ENCODE data around the gene WDR90. TPM values are rescaled to one million over a fixed set of nuclear protein-coding genes. Genes with fewer than 3 reads are reported as not detected.
A peak's percentile ranks its signal among the peaks of the same experiment; 100 is the strongest.

Gene WDR90
- total and polyA plus RNA-seq, 2 of the 13 experiments (the other 11 are each of a cell fraction or from before 2014, with no cell fraction given), result 14.9 to 28.9 TPM

GRCh38 chr16:648071-648780 lies 939 bp upstream of the WDR90 start (continued):
- TF ChIP-seq, protein P1, sequence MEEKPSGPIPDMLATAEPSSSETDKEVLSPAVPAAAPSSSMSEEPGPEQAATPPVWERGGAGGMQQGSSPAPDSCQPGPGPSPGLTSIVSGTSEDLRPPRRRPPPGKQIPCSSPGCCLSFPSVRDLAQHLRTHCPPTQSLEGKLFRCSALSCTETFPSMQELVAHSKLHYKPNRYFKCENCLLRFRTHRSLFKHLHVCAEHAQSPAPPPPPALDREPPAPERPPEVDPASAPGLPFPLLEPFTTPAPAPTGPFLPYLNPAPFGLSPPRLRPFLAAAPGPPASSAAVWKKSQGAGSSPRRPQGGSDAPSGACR (CRISPR knock-in tag; IDR thresholded peaks at IDR 0.05), result 0 out of 2 replicates have a peak, but pooled peaks have one; percentile 10
- TF ChIP-seq, protein P2, sequence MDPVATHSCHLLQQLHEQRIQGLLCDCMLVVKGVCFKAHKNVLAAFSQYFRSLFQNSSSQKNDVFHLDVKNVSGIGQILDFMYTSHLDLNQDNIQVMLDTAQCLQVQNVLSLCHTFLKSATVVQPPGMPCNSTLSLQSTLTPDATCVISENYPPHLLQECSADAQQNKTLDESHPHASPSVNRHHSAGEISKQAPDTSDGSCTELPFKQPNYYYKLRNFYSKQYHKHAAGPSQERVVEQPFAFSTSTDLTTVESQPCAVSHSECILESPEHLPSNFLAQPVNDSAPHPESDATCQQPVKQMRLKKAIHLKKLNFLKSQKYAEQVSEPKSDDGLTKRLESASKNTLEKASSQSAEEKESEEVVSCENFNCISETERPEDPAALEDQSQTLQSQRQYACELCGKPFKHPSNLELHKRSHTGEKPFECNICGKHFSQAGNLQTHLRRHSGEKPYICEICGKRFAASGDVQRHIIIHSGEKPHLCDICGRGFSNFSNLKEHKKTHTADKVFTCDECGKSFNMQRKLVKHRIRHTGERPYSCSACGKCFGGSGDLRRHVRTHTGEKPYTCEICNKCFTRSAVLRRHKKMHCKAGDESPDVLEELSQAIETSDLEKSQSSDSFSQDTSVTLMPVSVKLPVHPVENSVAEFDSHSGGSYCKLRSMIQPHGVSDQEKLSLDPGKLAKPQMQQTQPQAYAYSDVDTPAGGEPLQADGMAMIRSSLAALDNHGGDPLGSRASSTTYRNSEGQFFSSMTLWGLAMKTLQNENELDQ (CRISPR knock-in tag; IDR thresholded peaks at IDR 0.05; ENCODE audit: borderline replicate concordance), result no peak
- TF ChIP-seq CEBPG (CRISPR knock-in tag; IDR thresholded peaks at IDR 0.05), result no peak
- no peak for TF ChIP-seq THAP11 (CRISPR knock-in tag; IDR thresholded peaks at IDR 0.05)
- peak; percentile 42 for TF ChIP-seq POLR2AphosphoS5 (IDR thresholded peaks at IDR 0.05; ENCODE audit: low read depth, low read length)
- no peak for TF ChIP-seq ZNF746 (CRISPR knock-in tag; IDR thresholded peaks at IDR 0.05)
- 0 out of 2 replicates have a peak, but pooled peaks have one; percentile 39 for TF ChIP-seq ZBTB7B (CRISPR knock-in tag; IDR thresholded peaks at IDR 0.05)
- no peak for TF ChIP-seq ATF7 (IDR thresholded peaks at IDR 0.05)
- no peak for TF ChIP-seq ATF7 (CRISPR knock-in tag; IDR thresholded peaks at IDR 0.05)
- no peak for TF ChIP-seq TOPORS (CRISPR knock-in tag; IDR thresholded peaks at IDR 0.05)
- peak; percentile 58; the same call in 1 of the 2 replicates for TF ChIP-seq FOXK1 (CRISPR knock-in tag; IDR thresholded peaks at IDR 0.05; ENCODE audit: borderline replicate concordance, low read depth)
- TF ChIP-seq IRX3 (CRISPR knock-in tag; IDR thresholded peaks at IDR 0.05; ENCODE audit: borderline replicate concordance, low read depth), result 0 out of 2 replicates have a peak, but pooled peaks have one; percentile 52
- TF ChIP-seq ZMAT3 (CRISPR knock-in tag; conservative IDR thresholded peaks at IDR 0.05), result no peak; the same call in 1 of the 2 replicates
- no peak for TF ChIP-seq HMG20A (CRISPR knock-in tag; IDR thresholded peaks at IDR 0.05; ENCODE audit: borderline replicate concordance)
- TF ChIP-seq STAT6 (CRISPR knock-in tag; IDR thresholded peaks at IDR 0.05; ENCODE audit: borderline replicate concordance), result no peak
- TF ChIP-seq ISL2 (CRISPR knock-in tag; IDR thresholded peaks at IDR 0.05), result no peak
- peak; percentile 30; the same call in 1 of the 2 replicates for TF ChIP-seq RXRB (CRISPR knock-in tag; IDR thresholded peaks at IDR 0.05; ENCODE audit: borderline replicate concordance)
- TF ChIP-seq CREBL2 (CRISPR knock-in tag; IDR thresholded peaks at IDR 0.05; ENCODE audit: borderline replicate concordance), result no peak
- TF ChIP-seq SAP130 (CRISPR knock-in tag; IDR thresholded peaks at IDR 0.05; ENCODE audit: low read depth), result peak; percentile 82
- TF ChIP-seq MAF1 (CRISPR knock-in tag; IDR thresholded peaks at IDR 0.05; ENCODE audit: borderline replicate concordance), result no peak
- TF ChIP-seq SMAD3 (CRISPR knock-in tag; IDR thresholded peaks at IDR 0.05), result 0 out of 2 replicates have a peak, but pooled peaks have one; percentile 24
- TF ChIP-seq, protein P3, sequence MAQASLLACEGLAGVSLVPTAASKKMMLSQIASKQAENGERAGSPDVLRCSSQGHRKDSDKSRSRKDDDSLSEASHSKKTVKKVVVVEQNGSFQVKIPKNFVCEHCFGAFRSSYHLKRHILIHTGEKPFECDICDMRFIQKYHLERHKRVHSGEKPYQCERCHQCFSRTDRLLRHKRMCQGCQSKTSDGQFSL (CRISPR knock-in tag; IDR thresholded peaks at IDR 0.05), result peak; percentile 83
- no peak; the same call in 1 of the 2 replicates for TF ChIP-seq ZSCAN31 (CRISPR knock-in tag; IDR thresholded peaks at IDR 0.05; ENCODE audit: low read depth)
- TF ChIP-seq, protein P4, sequence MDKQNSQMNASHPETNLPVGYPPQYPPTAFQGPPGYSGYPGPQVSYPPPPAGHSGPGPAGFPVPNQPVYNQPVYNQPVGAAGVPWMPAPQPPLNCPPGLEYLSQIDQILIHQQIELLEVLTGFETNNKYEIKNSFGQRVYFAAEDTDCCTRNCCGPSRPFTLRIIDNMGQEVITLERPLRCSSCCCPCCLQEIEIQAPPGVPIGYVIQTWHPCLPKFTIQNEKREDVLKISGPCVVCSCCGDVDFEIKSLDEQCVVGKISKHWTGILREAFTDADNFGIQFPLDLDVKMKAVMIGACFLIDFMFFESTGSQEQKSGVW (CRISPR knock-in tag; IDR thresholded peaks at IDR 0.05; ENCODE audit: borderline replicate concordance), result no peak
